CD4-positive, alpha-beta T cell treated with Interleukin-12 subunit alpha and Interleukin-12 subunit beta, for 1 hour (primary cell): ENCODE results near the gene IFI6.
"Not testable (repeated sequence)": the region's sequence is repeated elsewhere in the genome, so short reads cannot be mapped to it uniquely, and the experiment has no call there.

Experiments used
- DNase-seq: peaks from one replicate; pipeline ENCODE4 v3.0.0-alpha.2; 2020

IFI6 gene

GRCh38 chr1:27626031-27626935 is 45.7 kb downstream of the IFI6 start:
- DNase-seq, result no peak

DNA sequence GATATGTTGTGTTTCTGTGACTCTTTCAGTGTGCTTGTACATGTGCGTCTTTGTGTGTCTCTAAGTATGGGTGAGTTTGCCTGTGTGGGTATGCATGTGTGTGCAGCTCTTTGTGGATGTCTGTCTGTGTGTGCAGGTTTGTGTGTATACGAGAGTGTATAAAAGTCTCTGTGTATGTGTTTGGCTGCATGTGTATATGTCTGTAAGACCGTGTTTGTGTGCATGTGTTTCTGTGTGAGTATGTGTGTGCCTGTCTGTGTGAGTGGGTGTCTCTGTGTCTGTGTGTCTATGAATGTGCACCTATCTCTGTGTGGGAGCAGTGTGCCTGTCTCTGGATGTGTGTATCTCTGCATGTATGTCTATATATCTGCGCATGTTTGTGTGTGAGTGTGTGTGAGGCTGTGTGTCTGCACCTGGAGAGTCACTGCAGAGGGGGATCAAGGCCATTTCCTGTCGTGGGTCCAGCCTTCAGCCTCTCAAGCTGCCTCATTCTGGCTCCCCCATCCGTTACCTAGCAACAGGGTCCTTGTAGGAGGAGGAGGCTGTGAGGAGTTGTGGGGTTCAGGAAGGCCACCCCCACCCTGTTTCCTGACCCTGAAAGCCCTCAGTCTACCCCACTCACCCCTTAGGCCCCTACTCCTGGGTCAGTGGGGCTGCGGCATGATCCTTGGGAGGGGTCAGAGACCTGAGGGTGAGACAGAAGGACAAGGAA is 47.4 kb downstream of the IFI6 start:
- DNase-seq, result no peak

- DNase-seq, result no peak
Measured at GRCh38 chr1:27623327-27624212, 48.4 kb downstream of the IFI6 start.

GRCh38 chr1:27622828-27623227 is 49.2 kb downstream of the IFI6 start:
- DNase-seq, result no peak

GRCh38 chr1:27621051-27621920 is 50.7 kb downstream of the IFI6 start:
- no peak for DNase-seq

- DNase-seq, result not testable (repeated sequence)
Measured at GRCh38 chr1:27619782-27620438, 52.1 kb downstream of the IFI6 start.

- peak; percentile 69 for DNase-seq
Measured at GRCh38 chr1:27618341-27619082, 53.5 kb downstream of the IFI6 start.

DNA sequence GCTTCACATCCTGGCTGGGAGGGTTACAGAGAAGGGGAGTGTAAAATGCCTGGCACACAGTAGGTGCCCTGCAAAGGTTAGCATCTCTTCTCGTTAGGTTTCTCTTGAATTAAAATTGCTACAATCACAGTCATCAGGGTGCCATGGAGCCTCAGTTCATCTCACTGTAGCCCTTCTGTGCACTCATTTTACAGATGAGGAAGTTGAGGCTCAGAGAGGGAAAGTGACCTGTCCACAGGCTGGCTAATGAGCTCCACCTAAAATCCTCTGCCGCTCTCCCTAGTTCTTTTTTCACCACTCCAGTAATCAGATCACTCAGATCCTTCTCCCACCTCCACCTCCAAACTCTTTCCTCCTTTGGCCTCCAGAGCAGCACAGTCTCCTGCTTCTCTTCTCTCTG is 54.6 kb downstream of the IFI6 start:
- no peak for DNase-seq

GRCh38 chr1:27616441-27616840 is 55.6 kb downstream of the IFI6 start:
- no peak for DNase-seq
